Stomach smooth muscle (tissue), 2 donors: ENCODE data around the gene FHOD3.

Experiments
- H3K27ac ChIP-seq: one replicate; pipeline ENCODE4 v1.7.0; 2013; ENCODE audit warnings: mild to moderate bottlenecking, low read length, inconsistent platforms
- H3K27me3 ChIP-seq, 2 donors: one replicate each; pipeline ENCODE4 v1.7.0; 2013; ENCODE audit warnings: low read length in 2 of 2; ENCODE audit not compliant: insufficient read depth in 2 of 2, control insufficient read depth in 1 of 2
- H3K36me3 ChIP-seq, 2 donors: one replicate each; pipeline ENCODE4 v1.7.0; 2013; ENCODE audit warnings: low read length in 2 of 2; ENCODE audit not compliant: control insufficient read depth in 2 of 2, insufficient read depth in 2 of 2
- H3K4me1 ChIP-seq: one replicate; pipeline ENCODE4 v1.7.0; 2013; ENCODE audit warnings: low read length; ENCODE audit not compliant: control insufficient read depth, insufficient read depth
- H3K4me3 ChIP-seq, 2 donors: one replicate each; pipeline ENCODE4 v1.7.0; 2013; ENCODE audit warnings: low read length in 2 of 2
- H3K9ac ChIP-seq, 2 donors: one replicate each; pipeline ENCODE4 v1.7.0; 2013; ENCODE audit warnings: low read length in 2 of 2, mild to moderate bottlenecking in 1 of 2
- H3K9me3 ChIP-seq, 2 donors: one replicate each; pipeline ENCODE4 v1.7.0; 2013; ENCODE audit warnings: low read length in 2 of 2; ENCODE audit not compliant: control insufficient read depth in 2 of 2
- donor health status: healthy.
- donor health status: Pancreatic carcinoma.

Gene FHOD3

GRCh38 chr18:36397033-36397432 is 99.5 kb downstream of the FHOD3 start:
- H3K9me3 ChIP-seq: peaks cover 4 to 6% of the 10 kb centered on the region in 2 donors
- no peak overlapping the region for H3K27ac ChIP-seq
- H3K27me3 ChIP-seq: no peaks in the 10 kb centered on the region
- no peak overlapping the region for H3K4me3 ChIP-seq
- H3K9ac ChIP-seq: no peak overlapping the region
- no peaks in the 10 kb centered on the region for H3K4me1 ChIP-seq
- no peaks in the 10 kb centered on the region for H3K36me3 ChIP-seq

DNA sequence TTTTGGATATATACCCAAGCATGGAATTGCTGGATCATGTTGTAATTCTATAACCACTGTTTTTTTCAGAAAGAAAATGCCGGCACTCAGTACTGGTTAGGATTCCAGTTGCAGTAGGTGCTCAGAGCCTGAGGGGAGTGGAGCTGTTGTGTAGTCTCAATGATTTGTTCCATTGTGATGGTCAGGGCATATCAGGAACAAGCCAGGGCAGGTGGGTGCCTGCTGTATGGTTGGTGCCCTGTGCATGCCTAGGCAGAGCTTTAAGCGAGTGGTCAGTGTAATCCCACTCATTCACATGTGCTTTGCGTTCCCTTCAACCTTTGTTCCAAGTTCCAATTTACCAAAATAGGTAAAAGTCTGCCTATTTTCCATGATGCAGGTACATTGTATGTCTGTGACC is 100.9 kb downstream of the FHOD3 start:
- H3K4me3 ChIP-seq: no peak overlapping the region
- H3K9ac ChIP-seq: no peak overlapping the region
- peaks cover 6% of the 10 kb centered on the region for H3K4me1 ChIP-seq
- peaks cover 4% of the 10 kb centered on the region in 2 donors for H3K9me3 ChIP-seq
- H3K27me3 ChIP-seq: no peaks in the 10 kb centered on the region
- H3K36me3 ChIP-seq: no peaks in the 10 kb centered on the region
- H3K27ac ChIP-seq: no peak overlapping the region

DNA sequence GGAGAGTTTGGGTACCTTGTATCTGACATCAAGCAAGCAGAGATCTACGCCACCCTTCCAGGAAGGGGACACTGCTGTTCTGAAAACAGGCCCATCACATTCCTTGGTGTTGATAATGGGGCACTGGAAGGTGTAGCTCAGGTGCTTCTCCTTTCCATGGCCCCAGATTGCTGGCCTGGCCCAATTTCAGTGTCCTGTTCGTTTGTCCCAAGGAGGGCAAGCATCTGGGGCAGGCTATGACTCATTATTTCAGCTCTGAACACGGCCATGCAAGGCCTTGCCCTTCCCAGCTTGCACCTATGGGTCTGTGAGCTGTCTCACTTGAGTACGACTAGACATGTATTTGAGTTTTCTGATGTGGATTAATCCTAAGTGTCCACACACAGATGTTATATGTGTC is 101.5 kb downstream of the FHOD3 start:
- no peak overlapping the region for H3K27ac ChIP-seq
- no peaks in the 10 kb centered on the region for H3K36me3 ChIP-seq

DNA sequence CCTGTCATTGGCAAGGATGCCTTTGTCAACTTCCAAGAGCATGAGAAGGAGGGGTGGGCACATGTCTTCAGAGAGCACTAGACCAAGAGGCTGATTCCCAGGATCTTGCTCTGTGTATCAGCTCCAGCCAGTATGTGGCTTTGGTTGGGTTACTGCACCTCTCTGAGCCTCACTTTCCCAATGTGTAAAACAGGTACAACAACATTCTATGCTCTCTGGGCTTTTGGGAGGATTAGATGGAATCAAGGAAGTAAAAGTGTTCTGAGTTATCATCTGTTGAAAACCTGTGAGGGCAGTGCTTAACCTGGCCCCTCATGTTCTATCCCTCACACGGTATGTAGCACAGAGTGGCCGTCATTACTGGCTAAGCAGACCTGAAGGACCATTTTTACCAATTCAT is 103.9 kb downstream of the FHOD3 start:
- Histone ChIP-seq H3K4me1 (peaks cover 6% of the 10 kb centered on the region), H3K4me3 (no peak overlapping the region), H3K9me3 (no peaks in the 10 kb centered on the region), H3K36me3 (no peaks in the 10 kb centered on the region), H3K9ac (no peak overlapping the region), H3K27me3 (no peaks in the 10 kb centered on the region), H3K27ac (no peak overlapping the region)

More for the DNA sequence above, 101.5 kb downstream of the FHOD3 start:
- H3K27me3 ChIP-seq: no peaks in the 10 kb centered on the region
- H3K9ac ChIP-seq: no peak overlapping the region
- H3K4me1 ChIP-seq: peaks cover 6% of the 10 kb centered on the region
- H3K4me3 ChIP-seq: no peak overlapping the region
- peaks cover under 1 to 3% of the 10 kb centered on the region in 2 donors for H3K9me3 ChIP-seq

DNA sequence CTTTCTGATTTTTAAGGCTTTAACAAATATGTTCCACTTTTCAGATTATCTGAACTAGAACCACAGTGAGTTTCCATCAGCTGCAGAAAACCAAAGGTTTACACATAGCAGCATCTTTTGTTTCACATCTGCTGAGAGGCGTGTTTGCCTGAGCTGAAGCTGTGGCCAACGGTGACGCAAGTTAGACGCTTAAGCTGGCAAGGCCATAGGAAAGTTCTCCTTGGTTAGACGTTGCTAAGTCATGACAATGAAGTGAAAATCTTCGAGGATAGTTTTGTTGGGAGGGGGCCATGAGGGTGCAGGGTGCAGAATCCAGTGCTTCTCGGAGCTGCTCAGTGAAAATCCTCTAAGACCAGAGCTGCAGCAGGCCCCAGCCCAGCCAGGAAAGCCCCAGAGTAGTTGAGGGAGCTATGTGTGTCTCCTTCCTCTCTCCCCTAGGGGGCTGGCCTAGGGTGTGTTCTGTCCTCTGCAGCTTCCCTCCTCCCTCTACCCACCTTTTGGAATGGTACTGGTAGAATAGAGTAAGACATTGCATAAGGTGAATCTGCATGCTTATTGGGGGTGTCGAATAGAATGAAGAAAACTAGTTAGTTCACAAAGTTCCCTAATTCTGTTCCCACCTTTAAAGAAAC is 105.4 kb downstream of the FHOD3 start:
- H3K4me1 ChIP-seq: peaks cover 6% of the 10 kb centered on the region
- no peak overlapping the region for H3K4me3 ChIP-seq
- peak overlapping the region; percentile 6 for H3K27ac ChIP-seq
- no peaks in the 10 kb centered on the region for H3K36me3 ChIP-seq
- no peak overlapping the region for H3K9ac ChIP-seq
- no peaks in the 10 kb centered on the region for H3K9me3 ChIP-seq
- no peaks in the 10 kb centered on the region for H3K27me3 ChIP-seq

GRCh38 chr18:36403896-36404820 is 106.6 kb downstream of the FHOD3 start:
- H3K27ac ChIP-seq: no peak overlapping the region

DNA sequence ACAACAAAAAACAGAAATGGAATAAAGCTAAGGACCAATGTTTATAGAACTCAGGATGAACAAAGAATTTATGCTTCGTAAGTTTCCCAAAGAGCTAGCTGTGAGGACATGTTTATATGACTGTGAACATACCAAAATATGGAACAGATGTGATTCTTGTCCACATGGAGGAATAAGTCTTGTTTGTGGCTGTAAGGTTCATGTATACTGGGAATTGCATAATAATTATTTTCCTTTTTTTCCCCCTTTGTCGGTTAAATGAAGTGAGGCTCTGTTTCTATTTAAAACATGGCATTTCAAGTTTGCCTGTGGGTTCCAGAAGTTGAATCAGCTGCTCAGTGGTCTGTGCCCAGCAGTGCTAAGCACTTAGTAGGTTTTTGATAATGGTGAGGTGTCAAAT is 108.1 kb downstream of the FHOD3 start:
- Histone ChIP-seq H3K4me1 (peaks cover 6% of the 10 kb centered on the region), H3K27ac (no peak overlapping the region), H3K27me3 (no peaks in the 10 kb centered on the region), H3K9ac (no peak overlapping the region), H3K9me3 (no peaks in the 10 kb centered on the region), H3K4me3 (no peak overlapping the region), H3K36me3 (no peaks in the 10 kb centered on the region)

More at GRCh38 chr18:36403896-36404820, 106.6 kb downstream of the FHOD3 start:
- no peak overlapping the region for H3K9ac ChIP-seq
- no peaks in the 10 kb centered on the region for H3K9me3 ChIP-seq
- peaks cover 6% of the 10 kb centered on the region for H3K4me1 ChIP-seq
- no peaks in the 10 kb centered on the region for H3K36me3 ChIP-seq
- no peak overlapping the region for H3K4me3 ChIP-seq
- no peaks in the 10 kb centered on the region for H3K27me3 ChIP-seq

GRCh38 chr18:36406805-36407204 is 109.3 kb downstream of the FHOD3 start:
- Histone ChIP-seq H3K4me3 (no peak overlapping the region), H3K9ac (no peak overlapping the region), H3K27me3 (no peaks in the 10 kb centered on the region), H3K36me3 (no peaks in the 10 kb centered on the region), H3K9me3 (no peaks in the 10 kb centered on the region), H3K4me1 (peaks cover 6% of the 10 kb centered on the region), H3K27ac (no peak overlapping the region)

DNA sequence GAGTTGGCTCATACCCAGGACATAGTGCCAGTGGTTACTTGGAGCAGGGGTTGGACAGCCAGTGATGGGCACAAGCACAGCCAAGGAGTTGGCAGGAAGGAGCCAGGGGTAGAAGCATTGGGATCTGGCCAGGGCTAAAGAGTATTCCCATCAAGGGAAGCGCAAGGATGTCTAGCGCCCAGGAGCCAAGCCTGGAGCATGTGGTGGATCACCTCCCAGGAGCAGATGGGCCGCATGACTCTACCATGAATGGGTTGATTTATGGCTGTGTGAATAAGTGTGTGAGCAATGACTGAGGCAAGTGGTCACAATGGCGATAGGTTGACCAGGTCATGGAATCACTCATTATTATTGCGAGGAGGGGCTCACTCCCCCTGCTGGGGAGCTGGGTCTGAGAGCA is 111.1 kb downstream of the FHOD3 start:
- no peak overlapping the region for H3K9ac ChIP-seq
- no peak overlapping the region for H3K4me3 ChIP-seq
- H3K4me1 ChIP-seq: no peaks in the 10 kb centered on the region
- no peaks in the 10 kb centered on the region for H3K36me3 ChIP-seq
- no peaks in the 10 kb centered on the region for H3K9me3 ChIP-seq
- no peak overlapping the region for H3K27ac ChIP-seq
- H3K27me3 ChIP-seq: no peaks in the 10 kb centered on the region

- H3K4me1 ChIP-seq: no peaks in the 10 kb centered on the region
- no peak overlapping the region for H3K4me3 ChIP-seq
- no peaks in the 10 kb centered on the region for H3K9me3 ChIP-seq
- no peak overlapping the region for H3K27ac ChIP-seq
- no peaks in the 10 kb centered on the region for H3K27me3 ChIP-seq
- H3K9ac ChIP-seq: no peak overlapping the region
- no peaks in the 10 kb centered on the region for H3K36me3 ChIP-seq
These were observed 112.3 kb downstream of the FHOD3 start for GRCh38 chr18:36409779-36410178.

GRCh38 chr18:36410346-36410745 is 112.8 kb downstream of the FHOD3 start:
- Histone ChIP-seq H3K9me3 (no peaks in the 10 kb centered on the region), H3K27me3 (no peaks in the 10 kb centered on the region), H3K36me3 (no peaks in the 10 kb centered on the region), H3K9ac (no peak overlapping the region), H3K4me1 (no peaks in the 10 kb centered on the region), H3K4me3 (no peak overlapping the region), H3K27ac (no peak overlapping the region)
